Endothelial cell of umbilical vein (primary cell): ENCODE results near the gene CMTM4. TPM values are rescaled to one million over a fixed set of nuclear protein-coding genes. Genes with fewer than 3 reads are reported as not detected.

Experiments
- BruUV-seq: library from RNA; stranded (reverse); fragments of 400-500 nt; replicated peaks from 2 replicates; lab custom pipeline; 2021; lab: Mats Ljungman, UMichigan
- CTCF ChIA-PET: fragments of 300-600, 350-600 bp; sonication (Branson Sonifier 250); formaldehyde crosslinking; loops from one replicate; lab custom pipeline; 2021; ENCODE audit warnings: antibody characterized with exemption, inconsistent platforms; lab: Charles Lee
- POLR2A ChIA-PET: fragments of 300-600, 350-600 bp; sonication (Branson Sonifier 250); formaldehyde crosslinking; loops from one replicate; lab custom pipeline; 2021; ENCODE audit warnings: antibody characterized with exemption, inconsistent platforms; lab: Charles Lee
- DNase-seq: peaks from one replicate; pipeline ENCODE4 v3.0.0-alpha.2; 2011; ENCODE audit warnings: low read depth, low spot score
- FAIRE-seq: peaks from 2 replicates; lab custom pipeline; 2011; peaks lifted over from hg19 to GRCh38; lab: Jason Lieb, UNC
- H2AFZ ChIP-seq: 2 replicates; pipeline ENCODE4 v1.6.0; 2012; ENCODE audit warnings: low read depth, low read length, control low read depth, inconsistent platforms
- H3K27ac ChIP-seq: 2 replicates; pipeline ENCODE4 v1.5.1; 2011; ENCODE audit warnings: low read depth, mild to moderate bottlenecking, control low read depth, low read length, moderate library complexity; ENCODE audit not compliant: insufficient read depth
- H3K27me3 ChIP-seq, 2 experiments: 2 replicates each; pipeline versions ENCODE4 v1.6.0 to v1.6.1; 2011; ENCODE audit warnings: low read length in 2 of 2, mixed read lengths in 1 of 2; ENCODE audit not compliant: control insufficient read depth in 2 of 2, insufficient read depth in 2 of 2
- H3K36me3 ChIP-seq, 2 experiments: 2 replicates in 1 of 2; 3 replicates in 1 of 2; pipeline ENCODE4 v1.5.1; 2011; ENCODE audit warnings: low read length in 2 of 2, mild to moderate bottlenecking in 1 of 2, moderate library complexity in 1 of 2; ENCODE audit not compliant: control insufficient read depth in 2 of 2, insufficient read depth in 2 of 2; ENCODE audit errors: extremely low read depth in 1 of 2
- H3K4me1 ChIP-seq: 3 replicates; pipeline ENCODE4 v1.5.1; 2011; ENCODE audit warnings: mild to moderate bottlenecking, low read length; ENCODE audit not compliant: control insufficient read depth, insufficient read depth; ENCODE audit errors: extremely low read depth
- H3K4me2 ChIP-seq: 2 replicates; pipeline ENCODE4 v1.6.1; 2011; ENCODE audit warnings: low read length, control low read depth, mixed read lengths; ENCODE audit not compliant: insufficient read depth
- H3K4me3 ChIP-seq, 3 experiments: fragments of 200-600 bp in 1 of 3; sonication (generic), shearing (Covaris generic) in 1 of 3; replicated peaks in 1 of 3; 2 replicates each; pipeline ENCODE4 v1.5.1; 2011 to 2016; ENCODE audit warnings: control low read depth in 3 of 3, low read length in 3 of 3, mild to moderate bottlenecking in 2 of 3, inconsistent platforms in 1 of 3, low read depth in 1 of 3, moderate library complexity in 1 of 3; ENCODE audit not compliant: insufficient read depth in 1 of 3
- H3K79me2 ChIP-seq: 2 replicates; pipeline ENCODE4 v1.6.0; 2012; ENCODE audit warnings: low read length, inconsistent platforms; ENCODE audit not compliant: control insufficient read depth, insufficient read depth
- H3K9ac ChIP-seq: replicated peaks from 2 replicates; pipeline ENCODE3; 2011; ENCODE audit warnings: low read length, control low read depth; ENCODE audit not compliant: insufficient read depth; ENCODE audit errors: extremely low read depth
- H3K9me1 ChIP-seq: replicated peaks from 3 replicates; pipeline ENCODE4 v1.6.0; 2011; ENCODE audit warnings: mild to moderate bottlenecking, low read length; ENCODE audit not compliant: control insufficient read depth, insufficient read depth; ENCODE audit errors: extremely low read depth
- H3K9me3 ChIP-seq: replicated peaks from 2 replicates; pipeline ENCODE4 v1.5.1; 2012; ENCODE audit warnings: low read length, inconsistent platforms; ENCODE audit not compliant: control insufficient read depth, insufficient read depth
- H4K20me1 ChIP-seq: replicated peaks from 2 replicates; pipeline ENCODE3; 2011; ENCODE audit warnings: mild to moderate bottlenecking, low read length; ENCODE audit not compliant: control insufficient read depth, insufficient read depth; ENCODE audit errors: extremely low read depth
- EZH2 ChIP-seq: IDR thresholded peaks from 2 replicates; pipeline ENCODE4 v1.6.1; 2012; ENCODE audit warnings: borderline replicate concordance, low read depth, mild to moderate bottlenecking, moderate library complexity, low read length, inconsistent platforms; ENCODE audit not compliant: severe bottlenecking
- FOS ChIP-seq: IDR thresholded peaks from 2 replicates; pipeline ENCODE4 v1.6.1; 2011; ENCODE audit warnings: mild to moderate bottlenecking, low read length, moderate library complexity, borderline replicate concordance; ENCODE audit not compliant: insufficient read depth
- GATA2 ChIP-seq: IDR thresholded peaks from 2 replicates; pipeline ENCODE4 v1.7.0; 2011; ENCODE audit warnings: low read depth, mild to moderate bottlenecking, moderate library complexity, mixed read lengths, low read length; ENCODE audit not compliant: insufficient read length, insufficient read depth
- JUN ChIP-seq: IDR thresholded peaks from 2 replicates; pipeline ENCODE4 v1.6.1; 2011; ENCODE audit warnings: borderline replicate concordance, low read depth; ENCODE audit not compliant: insufficient read length, insufficient read depth
- MAX ChIP-seq: IDR thresholded peaks from 2 replicates; pipeline ENCODE4 v1.6.1; 2011; ENCODE audit not compliant: insufficient read depth, insufficient read length
- MYC ChIP-seq: IDR thresholded peaks from one replicate; pipeline ENCODE4 v1.6.1; 2011; ENCODE audit warnings: mild to moderate bottlenecking, low read depth, low read length
- POLR2A ChIP-seq: IDR thresholded peaks from 2 replicates; pipeline ENCODE4 v1.6.1; 2012; ENCODE audit warnings: low read depth, mild to moderate bottlenecking, control low read depth, low read length
- POLR2AphosphoS5 ChIP-seq: IDR thresholded peaks from 2 replicates; pipeline ENCODE4 v1.6.1; 2012; ENCODE audit warnings: low read depth, mild to moderate bottlenecking, control low read depth, low read length, moderate library complexity; ENCODE audit not compliant: insufficient read depth
- dilution Hi-C: fragments of 300-500 bp; cut with MboI; formaldehyde crosslinking; loops from one replicate; pipeline ENCODE4 v1.15.0; 2019; ENCODE audit warnings: low sequenced_read_pairs; ENCODE audit not compliant: extremely low pct_ligation_motif_present
- intact Hi-C: fragments of 100-400 bp; cut with micrococcal nuclease; formaldehyde crosslinking; loops from one replicate; pipeline ENCODE4 v1.10.0; 2022
- polyA plus RNA-seq, 4 experiments: library from polyadenylated mRNA; depleted of rRNA in 3 of 4; stranded (reverse) in 3 of 4; unstranded in 1 of 4; fragments of >200 nt; gene quantifications; 2 replicates each; pipeline versions ENCODE4 v1.2.1 to v1.2.3, GENCODE V29; 2011 to 2012; ENCODE audit warnings: missing spikeins in 1 of 4
- small RNA-seq: library from RNA; depleted of rRNA; stranded (forward); fragments of <200 nt; gene quantifications from one replicate; pipeline ENCODE3, GENCODE V24; 2012; ENCODE audit warnings: low replicate concordance, low read depth; ENCODE audit not compliant: insufficient read depth, insufficient read length
- total RNA-seq: library from RNA; stranded (reverse); gene quantifications from 2 replicates; pipeline ENCODE4 v1.2.3, GENCODE V29; 2021
- TF ChIP-seq, protein P1 (sequence below), 2 donors: IDR thresholded peaks; 1 replicate in 1 of 2; 2 replicates in 1 of 2; pipeline ENCODE4 v1.5.1; 2011; ENCODE audit warnings: low read length in 2 of 2, mild to moderate bottlenecking in 2 of 2, moderate library complexity in 2 of 2, control low read depth in 1 of 2, inconsistent platforms in 1 of 2, low read depth in 1 of 2; ENCODE audit not compliant: insufficient read depth in 1 of 2; ENCODE audit errors: extremely low read depth in 1 of 2

CMTM4 gene
- total and polyA plus RNA-seq, 2 donors (not counting 3 experiments of a cell fraction or from before 2014, with no cell fraction given): 9.0 to 10.7 TPM

- peaks cover 0 to 14% of the 10 kb centered on the region in 2 experiments for H3K36me3 ChIP-seq
- intact Hi-C loops: loop anchor here (5.0 kb wide), 1 partner anchor 49 kb away; no protein-coding TSS in a partner anchor
- H3K9me1 ChIP-seq: no peaks in the 10 kb centered on the region
- peak within 1 kb of the TSS; percentile 82 for H3K27ac ChIP-seq
- no peak within 1 kb of the TSS for H3K9ac ChIP-seq
- peaks cover 45% of the 10 kb centered on the region for H3K4me1 ChIP-seq
- no peak for DNase-seq
- ChIA-PET POLR2A (no interaction called here), CTCF (interaction anchor here (1.6 to 3.1 kb wide), 3 partner anchors 13 to 51 kb away, joined by 8 to 15 read pairs (median 15); partner anchors contain the start of gene CKLF)
- FAIRE-seq: no peak
- dilution Hi-C loops: no loop called here
- TF ChIP-seq EZH2: no peak
- TF ChIP-seq MYC: no peak
- TF ChIP-seq JUN: no peak
- no peak for TF ChIP-seq FOS
- TF ChIP-seq POLR2AphosphoS5: no peak
- no peak for TF ChIP-seq POLR2A
- TF ChIP-seq, protein P1, sequence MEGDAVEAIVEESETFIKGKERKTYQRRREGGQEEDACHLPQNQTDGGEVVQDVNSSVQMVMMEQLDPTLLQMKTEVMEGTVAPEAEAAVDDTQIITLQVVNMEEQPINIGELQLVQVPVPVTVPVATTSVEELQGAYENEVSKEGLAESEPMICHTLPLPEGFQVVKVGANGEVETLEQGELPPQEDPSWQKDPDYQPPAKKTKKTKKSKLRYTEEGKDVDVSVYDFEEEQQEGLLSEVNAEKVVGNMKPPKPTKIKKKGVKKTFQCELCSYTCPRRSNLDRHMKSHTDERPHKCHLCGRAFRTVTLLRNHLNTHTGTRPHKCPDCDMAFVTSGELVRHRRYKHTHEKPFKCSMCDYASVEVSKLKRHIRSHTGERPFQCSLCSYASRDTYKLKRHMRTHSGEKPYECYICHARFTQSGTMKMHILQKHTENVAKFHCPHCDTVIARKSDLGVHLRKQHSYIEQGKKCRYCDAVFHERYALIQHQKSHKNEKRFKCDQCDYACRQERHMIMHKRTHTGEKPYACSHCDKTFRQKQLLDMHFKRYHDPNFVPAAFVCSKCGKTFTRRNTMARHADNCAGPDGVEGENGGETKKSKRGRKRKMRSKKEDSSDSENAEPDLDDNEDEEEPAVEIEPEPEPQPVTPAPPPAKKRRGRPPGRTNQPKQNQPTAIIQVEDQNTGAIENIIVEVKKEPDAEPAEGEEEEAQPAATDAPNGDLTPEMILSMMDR (IDR thresholded peaks at IDR 0.05; ENCODE audit: extremely low read depth in 1 of 2, insufficient read depth in 1 of 2, low read depth in 1 of 2, low read length in 2 of 2): no peak
- TF ChIP-seq GATA2: no peak
- TF ChIP-seq MAX: no peak
- H3K4me2 ChIP-seq: peak within 1 kb of the TSS; percentile 40
- peaks cover 15% of the 10 kb centered on the region for H3K79me2 ChIP-seq
- H2AFZ ChIP-seq: no peak within 1 kb of the TSS
- BruUV-seq: no TSS peak
- H4K20me1 ChIP-seq: no peaks in the 10 kb centered on the region
- no peaks in the 10 kb centered on the region for H3K27me3 ChIP-seq
- no peaks in the 10 kb centered on the region for H3K9me3 ChIP-seq
- H3K4me3 ChIP-seq: no peak within 1 kb of the TSS
These were observed 130.3 kb downstream of the CMTM4 start, which contains the start of gene CMTM1 for GRCh38 chr16:66566051-66566901. Gene CMTM1, plus strand, starts transcription at chr16:66566439. Its CDS starts 75 bp downstream, at chr16:66566514.

Small RNA genes within 50 kb of the gene (small RNA-seq; reads per million reads assigned to genes)
- gene CKLF-CMTM1: not detected

Other genes with a start within 250 kb of the CMTM4 start
- 23.4 and 25.2 TPM in 2 replicates for gene TK2, start 146.6 kb downstream of the CMTM4 start, total RNA-seq
- 12.1 and 12.2 TPM in 2 replicates for gene TK2, start 146.6 kb downstream of the CMTM4 start, polyA plus RNA-seq
- gene CKLF, start 144.2 kb downstream of the CMTM4 start, total RNA-seq: 80.0 and 93.4 TPM in 2 replicates
- 197 and 209 TPM in 2 replicates for gene CKLF, start 144.2 kb downstream of the CMTM4 start, polyA plus RNA-seq
- gene CMTM1, start 130.3 kb downstream of the CMTM4 start, total RNA-seq: 9.3 and 12.3 TPM in 2 replicates
- gene CMTM1, start 130.3 kb downstream of the CMTM4 start, polyA plus RNA-seq: 3.0 and 3.8 TPM in 2 replicates
- gene CMTM2, start 117.3 kb downstream of the CMTM4 start, total RNA-seq: not detected in 2 replicates
- not detected in 2 replicates for gene CMTM2, start 117.3 kb downstream of the CMTM4 start, polyA plus RNA-seq
- 83.6 and 90.5 TPM in 2 replicates for gene CMTM3, start 92.0 kb downstream of the CMTM4 start, total RNA-seq
- gene CMTM3, start 92.0 kb downstream of the CMTM4 start, polyA plus RNA-seq: 86.2 and 104 TPM in 2 replicates
- 156 and 159 TPM in 2 replicates for gene DYNC1LI2, start 54.9 kb upstream of the CMTM4 start, total RNA-seq
- 51.2 and 110 TPM in 2 replicates for gene DYNC1LI2, start 54.9 kb upstream of the CMTM4 start, polyA plus RNA-seq
- gene TERB1, start 104.8 kb upstream of the CMTM4 start, total RNA-seq: not detected in 2 replicates
- gene TERB1, start 104.8 kb upstream of the CMTM4 start, polyA plus RNA-seq: not detected in 2 replicates
- gene NAE1, start 134.2 kb upstream of the CMTM4 start, total RNA-seq: 64.3 and 67.6 TPM in 2 replicates
- 18.2 and 23.6 TPM in 2 replicates for gene NAE1, start 134.2 kb upstream of the CMTM4 start, polyA plus RNA-seq
- not detected in 2 replicates for gene CA7, start 147.7 kb upstream of the CMTM4 start, total RNA-seq
- not detected in 2 replicates for gene CA7, start 147.7 kb upstream of the CMTM4 start, polyA plus RNA-seq
- gene PDP2, start 183.8 kb upstream of the CMTM4 start, total RNA-seq: 9.3 and 9.5 TPM in 2 replicates
- 4.1 and 4.4 TPM in 2 replicates for gene PDP2, start 183.8 kb upstream of the CMTM4 start, polyA plus RNA-seq
- not detected in 2 replicates for gene CDH16, start 222.1 kb upstream of the CMTM4 start, total RNA-seq
- gene CDH16, start 222.1 kb upstream of the CMTM4 start, polyA plus RNA-seq: not detected in 2 replicates
- gene RRAD, start 228.8 kb upstream of the CMTM4 start, total RNA-seq: 0.22 and 0.46 TPM in 2 replicates
- 0.48 and 0.60 TPM in 2 replicates for gene RRAD, start 228.8 kb upstream of the CMTM4 start, polyA plus RNA-seq
- 78.7 and 85.2 TPM in 2 replicates for gene CIAO2B, start 237.7 kb upstream of the CMTM4 start, total RNA-seq
- gene CIAO2B, start 237.7 kb upstream of the CMTM4 start, polyA plus RNA-seq: 314 and 423 TPM in 2 replicates
- gene CES2, start 238.8 kb upstream of the CMTM4 start, total RNA-seq: 24.5 and 28.8 TPM in 2 replicates
- gene CES2, start 238.8 kb upstream of the CMTM4 start, polyA plus RNA-seq: 19.1 and 19.6 TPM in 2 replicates